Measurements from ENCODE around the gene ALKAL2. TPM values are rescaled to one million over a fixed set of nuclear protein-coding genes. Genes with fewer than 3 reads are reported as not detected.

The ALKAL2 gene
- total RNA-seq, 1 donor from 2014 or later: 0.63 TPM

DNA sequence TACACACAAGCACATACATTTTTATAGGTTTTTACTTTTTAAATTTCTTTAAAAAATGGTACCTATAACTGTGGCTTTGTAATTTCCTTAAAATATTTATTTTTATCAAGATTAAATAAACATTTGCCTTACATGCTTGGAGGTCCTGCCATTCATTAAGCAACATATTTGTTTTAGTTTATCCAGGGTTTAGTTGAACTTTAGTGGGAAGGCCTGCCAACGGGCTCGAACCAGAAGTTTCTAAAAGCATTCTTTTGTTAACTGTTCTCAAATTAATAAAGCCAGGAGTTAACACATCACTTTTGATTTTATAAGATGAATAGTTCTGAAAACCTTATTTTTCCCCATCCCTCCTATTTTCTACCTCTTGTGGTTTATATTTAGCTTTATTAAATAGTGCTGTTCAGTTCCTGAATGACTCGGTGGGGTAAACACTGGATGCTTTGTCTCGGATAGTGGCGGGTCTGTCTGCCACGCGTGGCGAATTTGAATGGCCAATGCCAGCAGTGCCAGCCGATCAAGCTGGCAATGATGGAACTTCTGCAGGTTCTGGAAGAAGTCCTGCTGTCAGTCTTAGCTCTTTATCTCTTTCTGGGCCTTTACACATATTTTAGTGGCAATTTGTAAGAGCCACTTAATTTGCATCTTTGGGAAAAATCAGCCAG is 56.2 kb downstream of the ALKAL2 start:
- Mint-ChIP-seq H3K27me3 (ENCODE audit: low read depth) (no peaks in the 10 kb centered on the region), H3K36me3 (ENCODE audit: low read depth) (peaks cover 12% of the 10 kb centered on the region), H3K4me3 (no peak overlapping the region), H3K27ac (ENCODE audit: unreplicated experiment) (no peak overlapping the region), H3K9me3 (no peaks in the 10 kb centered on the region), H3K4me1 (peaks cover 4% of the 10 kb centered on the region)
- DNase-seq (ENCODE audit: low read depth, low spot score): no peak
- TF ChIP-seq, protein P1, sequence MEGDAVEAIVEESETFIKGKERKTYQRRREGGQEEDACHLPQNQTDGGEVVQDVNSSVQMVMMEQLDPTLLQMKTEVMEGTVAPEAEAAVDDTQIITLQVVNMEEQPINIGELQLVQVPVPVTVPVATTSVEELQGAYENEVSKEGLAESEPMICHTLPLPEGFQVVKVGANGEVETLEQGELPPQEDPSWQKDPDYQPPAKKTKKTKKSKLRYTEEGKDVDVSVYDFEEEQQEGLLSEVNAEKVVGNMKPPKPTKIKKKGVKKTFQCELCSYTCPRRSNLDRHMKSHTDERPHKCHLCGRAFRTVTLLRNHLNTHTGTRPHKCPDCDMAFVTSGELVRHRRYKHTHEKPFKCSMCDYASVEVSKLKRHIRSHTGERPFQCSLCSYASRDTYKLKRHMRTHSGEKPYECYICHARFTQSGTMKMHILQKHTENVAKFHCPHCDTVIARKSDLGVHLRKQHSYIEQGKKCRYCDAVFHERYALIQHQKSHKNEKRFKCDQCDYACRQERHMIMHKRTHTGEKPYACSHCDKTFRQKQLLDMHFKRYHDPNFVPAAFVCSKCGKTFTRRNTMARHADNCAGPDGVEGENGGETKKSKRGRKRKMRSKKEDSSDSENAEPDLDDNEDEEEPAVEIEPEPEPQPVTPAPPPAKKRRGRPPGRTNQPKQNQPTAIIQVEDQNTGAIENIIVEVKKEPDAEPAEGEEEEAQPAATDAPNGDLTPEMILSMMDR (conservative IDR thresholded peaks at IDR 0.05): no peak

Other genes starting within 250 kb of the ALKAL2 start
- 0.07 and 0.09 TPM in 2 replicates for gene FAM110C, start 241.6 kb downstream of the ALKAL2 start, total RNA-seq
- 30.8 and 31.8 TPM in 2 replicates for gene SH3YL1, start 24.1 kb downstream of the ALKAL2 start, total RNA-seq
- gene ACP1, start 23.1 kb downstream of the ALKAL2 start, total RNA-seq: 133 and 144 TPM in 2 replicates

All from neural crest cell (in vitro differentiated cells).